Measurements from ENCODE around the gene RHOG. TPM values are rescaled to one million over a fixed set of nuclear protein-coding genes. Genes with fewer than 3 reads are reported as not detected.

RHOG gene
- total and polyA plus RNA-seq, 9 of the 15 experiments (the other 6 are each of a cell fraction or from before 2014, with no cell fraction given), result 22.6 to 162 (median 80.3) TPM

DNA sequence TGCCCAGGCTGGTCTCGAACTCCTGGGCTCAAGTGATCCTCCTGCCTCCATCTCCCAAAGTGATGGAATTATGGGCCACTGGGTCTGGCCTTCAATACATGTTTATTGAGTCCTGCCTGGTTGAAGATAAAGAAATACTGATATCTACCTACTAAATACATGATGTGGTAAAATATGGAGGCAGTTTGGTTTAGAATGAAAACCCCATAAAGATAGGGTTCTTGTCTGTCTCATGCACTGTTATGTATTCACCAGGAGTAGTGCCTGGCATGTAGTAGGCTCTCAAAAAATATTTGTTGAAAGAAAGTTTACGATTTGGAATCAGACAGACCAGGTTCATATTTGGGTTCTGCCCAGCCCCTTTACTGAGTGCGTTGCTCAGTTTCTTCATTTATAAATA, 35.9 kb upstream of the RHOG start:
- Histone ChIP-seq H3K9ac (ENCODE audit: insufficient read depth in 1 of 2, low read depth in 2 of 2, low read length in 2 of 2) (no peak overlapping the region), H3K27me3 (ENCODE audit: control insufficient read depth in 2 of 2, insufficient read depth in 2 of 2, low read length in 2 of 2) (no peaks in the 10 kb centered on the region), H3K9me3 (replicated peaks; ENCODE audit: control insufficient read depth, insufficient read depth, low read depth, low read length) (no peaks in the 10 kb centered on the region), H3K36me3 (ENCODE audit: control insufficient read depth, insufficient read depth, low read length) (no peaks in the 10 kb centered on the region), H2AFZ (ENCODE audit: low read depth, low read length) (no peak overlapping the region), H3K27ac (ENCODE audit: extremely low read depth, low read depth, low read length) (no peak overlapping the region), H4K20me1 (replicated peaks; ENCODE audit: control insufficient read depth, insufficient read depth, low read length) (peaks cover 27% of the 10 kb centered on the region), H3K4me2 (ENCODE audit: insufficient read depth, low read length) (no peak overlapping the region), H3K79me2 (ENCODE audit: control insufficient read depth, insufficient read depth, low read length) (peaks cover 91% of the 10 kb centered on the region), H3K4me1 (replicated peaks in 1 of 2; ENCODE audit: control insufficient read depth in 2 of 2, insufficient read depth in 2 of 2, low read length in 2 of 2) (peaks cover 20 to 63% of the 10 kb centered on the region in 2 experiments), H3K4me3 (no peak overlapping the region), H3K9me1 (ENCODE audit: control insufficient read depth, insufficient read depth, low read length) (no peaks in the 10 kb centered on the region)
- no peak for FAIRE-seq
- BruUV-seq (replicated peaks), result no TSS peak
- in situ Hi-C loops (cut with MboI), result no loop called here
- intact Hi-C loops (cut with micrococcal nuclease), result no loop called here
- no peak for ATAC-seq
- WGBS (ENCODE audit: insufficient coverage, low coverage, missing lambda C conversion rate), result 71% methylated on average over 3 of the region's 3 CpGs
- TF ChIP-seq, protein P1, sequence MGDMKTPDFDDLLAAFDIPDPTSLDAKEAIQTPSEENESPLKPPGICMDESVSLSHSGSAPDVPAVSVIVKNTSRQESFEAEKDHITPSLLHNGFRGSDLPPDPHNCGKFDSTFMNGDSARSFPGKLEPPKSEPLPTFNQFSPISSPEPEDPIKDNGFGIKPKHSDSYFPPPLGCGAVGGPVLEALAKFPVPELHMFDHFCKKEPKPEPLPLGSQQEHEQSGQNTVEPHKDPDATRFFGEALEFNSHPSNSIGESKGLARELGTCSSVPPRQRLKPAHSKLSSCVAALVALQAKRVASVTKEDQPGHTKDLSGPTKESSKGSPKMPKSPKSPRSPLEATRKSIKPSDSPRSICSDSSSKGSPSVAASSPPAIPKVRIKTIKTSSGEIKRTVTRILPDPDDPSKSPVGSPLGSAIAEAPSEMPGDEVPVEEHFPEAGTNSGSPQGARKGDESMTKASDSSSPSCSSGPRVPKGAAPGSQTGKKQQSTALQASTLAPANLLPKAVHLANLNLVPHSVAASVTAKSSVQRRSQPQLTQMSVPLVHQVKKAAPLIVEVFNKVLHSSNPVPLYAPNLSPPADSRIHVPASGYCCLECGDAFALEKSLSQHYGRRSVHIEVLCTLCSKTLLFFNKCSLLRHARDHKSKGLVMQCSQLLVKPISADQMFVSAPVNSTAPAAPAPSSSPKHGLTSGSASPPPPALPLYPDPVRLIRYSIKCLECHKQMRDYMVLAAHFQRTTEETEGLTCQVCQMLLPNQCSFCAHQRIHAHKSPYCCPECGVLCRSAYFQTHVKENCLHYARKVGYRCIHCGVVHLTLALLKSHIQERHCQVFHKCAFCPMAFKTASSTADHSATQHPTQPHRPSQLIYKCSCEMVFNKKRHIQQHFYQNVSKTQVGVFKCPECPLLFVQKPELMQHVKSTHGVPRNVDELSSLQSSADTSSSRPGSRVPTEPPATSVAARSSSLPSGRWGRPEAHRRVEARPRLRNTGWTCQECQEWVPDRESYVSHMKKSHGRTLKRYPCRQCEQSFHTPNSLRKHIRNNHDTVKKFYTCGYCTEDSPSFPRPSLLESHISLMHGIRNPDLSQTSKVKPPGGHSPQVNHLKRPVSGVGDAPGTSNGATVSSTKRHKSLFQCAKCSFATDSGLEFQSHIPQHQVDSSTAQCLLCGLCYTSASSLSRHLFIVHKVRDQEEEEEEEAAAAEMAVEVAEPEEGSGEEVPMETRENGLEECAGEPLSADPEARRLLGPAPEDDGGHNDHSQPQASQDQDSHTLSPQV (IDR thresholded peaks at IDR 0.05), result peak; percentile 71
- no peak for TF ChIP-seq FOS (IDR thresholded peaks at IDR 0.05; ENCODE audit: extremely low read depth, insufficient read length)
- no peak for DNase-seq (ENCODE audit: extremely low read depth in 1 of 4, low spot score in 3 of 4)
- CTCF ChIA-PET (ENCODE audit: low intra/inter-chr PET ratio), result no interaction called here
- POLR2A ChIA-PET, result interaction anchor here (1.5 to 5.2 kb wide), 4 partner anchors 8 to 26 kb away, joined by 5 to 34 read pairs (median 10); no protein-coding TSS in a partner anchor

All from K562 (cell line).